Measurements from ENCODE around the gene ELSPBP1. TPM values are rescaled to one million over a fixed set of nuclear protein-coding genes. Genes with fewer than 3 reads are reported as not detected.

The ELSPBP1 gene
- total RNA-seq, 1 experiment from 2014 or later, result not detected

DNA sequence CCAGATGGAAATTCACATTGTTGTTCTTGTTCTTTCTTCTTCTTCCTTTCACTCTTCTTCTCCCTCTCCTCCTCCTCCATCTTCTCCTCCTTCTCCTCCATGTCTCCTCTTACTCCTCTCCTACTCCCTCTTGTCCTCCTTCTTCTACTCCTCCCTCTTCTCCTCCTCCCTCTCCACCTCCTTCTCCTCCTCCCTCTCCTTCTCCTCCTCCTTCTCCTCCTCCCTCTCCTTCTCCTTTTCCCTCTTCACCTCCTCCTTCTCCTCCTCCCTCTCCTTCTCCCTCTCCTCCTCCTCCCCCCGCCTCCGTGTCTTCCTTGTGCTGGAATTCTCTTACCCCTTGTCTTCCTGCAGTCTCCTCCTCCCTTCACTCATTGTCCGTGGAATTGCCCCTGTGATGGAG is 31.0 kb downstream of the ELSPBP1 start:
- no peaks in the 10 kb centered on the region for H3K9me3 ChIP-seq (ENCODE audit: low read length)
- H2AFZ ChIP-seq (ENCODE audit: low read length), result no peak overlapping the region
- no peak overlapping the region for H3K4me3 ChIP-seq (ENCODE audit: low read length)
- H3K4me1 ChIP-seq (ENCODE audit: low read length), result no peaks in the 10 kb centered on the region
- H3K79me2 ChIP-seq (ENCODE audit: low read length), result no peaks in the 10 kb centered on the region
- no peak overlapping the region for H3K27ac ChIP-seq (ENCODE audit: low read length)
- H3K27me3 ChIP-seq (ENCODE audit: low read length), result no peaks in the 10 kb centered on the region
- H4K20me1 ChIP-seq (ENCODE audit: insufficient read depth, low read depth, low read length), result no peaks in the 10 kb centered on the region
- H3K4me2 ChIP-seq (ENCODE audit: low read depth, low read length, poor library complexity, severe bottlenecking), result no peak overlapping the region
- H3K9me2 ChIP-seq (replicated peaks; ENCODE audit: insufficient read depth, low read length), result no peaks in the 10 kb centered on the region
- no peak overlapping the region for H3K9ac ChIP-seq (ENCODE audit: low read length)
- H3K36me3 ChIP-seq (ENCODE audit: insufficient read depth, low read length), result no peaks in the 10 kb centered on the region
- no peak for DNase-seq

DNA sequence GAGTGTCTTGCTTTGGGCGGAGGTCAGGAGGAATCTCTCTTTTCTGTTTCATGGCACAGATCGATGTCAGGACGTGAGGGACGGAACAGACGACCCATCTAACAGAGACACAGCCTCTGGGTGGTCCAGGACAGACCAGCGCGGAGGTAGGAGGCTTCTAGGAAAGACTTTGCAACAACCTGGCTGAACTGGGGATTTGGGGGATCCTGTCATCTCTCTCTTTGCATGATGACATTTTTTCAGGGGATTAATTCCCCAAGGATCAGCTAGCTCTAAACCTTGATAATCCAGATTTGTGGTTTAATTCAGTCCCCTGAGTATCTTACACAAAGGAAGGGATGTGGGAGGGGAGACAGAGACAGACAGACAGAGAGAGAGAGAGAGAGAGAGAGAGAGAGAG is 35.0 kb downstream of the ELSPBP1 start:
- no peak overlapping the region for H2AFZ ChIP-seq (ENCODE audit: low read length)
- H3K27ac ChIP-seq (ENCODE audit: low read length), result no peak overlapping the region
- H3K27me3 ChIP-seq (ENCODE audit: low read length), result no peaks in the 10 kb centered on the region
- H3K9me3 ChIP-seq (ENCODE audit: low read length), result no peaks in the 10 kb centered on the region
- no peaks in the 10 kb centered on the region for H4K20me1 ChIP-seq (ENCODE audit: insufficient read depth, low read depth, low read length)
- no peak overlapping the region for H3K9ac ChIP-seq (ENCODE audit: low read length)
- no peaks in the 10 kb centered on the region for H3K9me2 ChIP-seq (replicated peaks; ENCODE audit: insufficient read depth, low read length)
- H3K4me1 ChIP-seq (ENCODE audit: low read length), result no peaks in the 10 kb centered on the region
- H3K4me3 ChIP-seq (ENCODE audit: low read length), result no peak overlapping the region
- H3K79me2 ChIP-seq (ENCODE audit: low read length), result no peaks in the 10 kb centered on the region
- no peak overlapping the region for H3K4me2 ChIP-seq (ENCODE audit: low read depth, low read length, poor library complexity, severe bottlenecking)
- H3K36me3 ChIP-seq (ENCODE audit: insufficient read depth, low read length), result no peaks in the 10 kb centered on the region
- no peak for DNase-seq

DNA sequence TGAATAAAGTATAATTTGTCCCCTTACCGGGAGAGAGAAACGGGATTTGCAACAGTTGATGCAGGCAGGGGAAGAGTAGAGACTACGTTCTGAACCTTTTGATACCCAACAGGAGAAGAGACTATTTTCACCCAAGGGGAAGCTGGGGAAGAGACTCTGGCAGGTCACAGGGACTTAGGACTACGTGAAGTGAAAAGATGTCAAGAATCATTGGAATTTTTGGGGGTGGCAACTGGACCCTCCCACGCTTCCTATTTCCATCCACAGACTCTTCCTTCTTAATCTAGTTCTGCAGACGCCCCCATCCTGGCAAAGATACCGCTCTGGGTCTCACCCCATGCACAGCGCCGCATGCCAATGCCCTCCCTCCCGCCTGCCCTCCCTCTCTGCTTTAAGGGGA is 35.6 kb downstream of the ELSPBP1 start:
- DNase-seq, result no peak
- no peaks in the 10 kb centered on the region for H3K36me3 ChIP-seq (ENCODE audit: insufficient read depth, low read length)
- H2AFZ ChIP-seq (ENCODE audit: low read length), result no peak overlapping the region
- H3K9me2 ChIP-seq (replicated peaks; ENCODE audit: insufficient read depth, low read length), result no peaks in the 10 kb centered on the region
- H3K4me3 ChIP-seq (ENCODE audit: low read length), result no peak overlapping the region
- H3K9ac ChIP-seq (ENCODE audit: low read length), result no peak overlapping the region
- no peaks in the 10 kb centered on the region for H4K20me1 ChIP-seq (ENCODE audit: insufficient read depth, low read depth, low read length)
- no peaks in the 10 kb centered on the region for H3K79me2 ChIP-seq (ENCODE audit: low read length)
- H3K27me3 ChIP-seq (ENCODE audit: low read length), result no peaks in the 10 kb centered on the region
- no peaks in the 10 kb centered on the region for H3K4me1 ChIP-seq (ENCODE audit: low read length)
- no peak overlapping the region for H3K27ac ChIP-seq (ENCODE audit: low read length)
- no peaks in the 10 kb centered on the region for H3K9me3 ChIP-seq (ENCODE audit: low read length)
- no peak overlapping the region for H3K4me2 ChIP-seq (ENCODE audit: low read depth, low read length, poor library complexity, severe bottlenecking)

DNA sequence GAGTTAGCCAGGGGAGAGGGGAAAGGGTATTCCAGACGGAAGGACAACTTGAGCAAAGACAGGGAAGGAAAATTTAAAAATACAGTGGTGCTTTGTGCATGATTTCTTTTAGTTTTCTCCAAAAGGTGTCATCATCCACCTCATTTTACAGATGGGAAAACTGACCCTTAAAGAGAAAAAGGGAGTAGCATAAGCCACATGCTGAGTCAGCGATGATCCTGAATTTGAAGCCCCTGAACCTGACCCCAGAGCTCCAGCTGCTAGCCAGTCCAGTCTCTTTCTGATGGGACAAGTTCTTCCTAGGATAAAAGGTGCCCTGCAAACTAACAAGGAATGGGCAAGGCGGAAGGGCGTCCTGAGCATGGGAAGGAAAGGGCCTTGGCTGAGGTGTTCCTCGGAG is 39.2 kb downstream of the ELSPBP1 start:
- no peak overlapping the region for H2AFZ ChIP-seq (ENCODE audit: low read length)
- DNase-seq, result no peak
- no peak overlapping the region for H3K9ac ChIP-seq (ENCODE audit: low read length)

GRCh38 chr19:48036765-48037164 is 42.3 kb downstream of the ELSPBP1 start:
- no peaks in the 10 kb centered on the region for H4K20me1 ChIP-seq (ENCODE audit: insufficient read depth, low read depth, low read length)
- no peaks in the 10 kb centered on the region for H3K79me2 ChIP-seq (ENCODE audit: low read length)
- H3K4me2 ChIP-seq (ENCODE audit: low read depth, low read length, poor library complexity, severe bottlenecking), result no peak overlapping the region
- H3K4me1 ChIP-seq (ENCODE audit: low read length), result no peaks in the 10 kb centered on the region
- peaks cover 4% of the 10 kb centered on the region for H3K9me3 ChIP-seq (ENCODE audit: low read length)
- no peak overlapping the region for H3K4me3 ChIP-seq (ENCODE audit: low read length)
- H3K27ac ChIP-seq (ENCODE audit: low read length), result no peak overlapping the region
- no peak overlapping the region for H3K9ac ChIP-seq (ENCODE audit: low read length)
- H3K27me3 ChIP-seq (ENCODE audit: low read length), result no peaks in the 10 kb centered on the region
- no peak for DNase-seq
- no peak overlapping the region for H2AFZ ChIP-seq (ENCODE audit: low read length)
- no peaks in the 10 kb centered on the region for H3K36me3 ChIP-seq (ENCODE audit: insufficient read depth, low read length)
- no peaks in the 10 kb centered on the region for H3K9me2 ChIP-seq (replicated peaks; ENCODE audit: insufficient read depth, low read length)

More for the DNA sequence above, 39.2 kb downstream of the ELSPBP1 start:
- H3K27me3 ChIP-seq (ENCODE audit: low read length), result no peaks in the 10 kb centered on the region
- no peak overlapping the region for H3K4me2 ChIP-seq (ENCODE audit: low read depth, low read length, poor library complexity, severe bottlenecking)
- H3K79me2 ChIP-seq (ENCODE audit: low read length), result no peaks in the 10 kb centered on the region
- H3K4me1 ChIP-seq (ENCODE audit: low read length), result no peaks in the 10 kb centered on the region
- H3K9me2 ChIP-seq (replicated peaks; ENCODE audit: insufficient read depth, low read length), result no peaks in the 10 kb centered on the region
- no peaks in the 10 kb centered on the region for H4K20me1 ChIP-seq (ENCODE audit: insufficient read depth, low read depth, low read length)
- peaks cover 4% of the 10 kb centered on the region for H3K9me3 ChIP-seq (ENCODE audit: low read length)
- no peak overlapping the region for H3K27ac ChIP-seq (ENCODE audit: low read length)
- no peak overlapping the region for H3K4me3 ChIP-seq (ENCODE audit: low read length)
- H3K36me3 ChIP-seq (ENCODE audit: insufficient read depth, low read length), result no peaks in the 10 kb centered on the region

DNA sequence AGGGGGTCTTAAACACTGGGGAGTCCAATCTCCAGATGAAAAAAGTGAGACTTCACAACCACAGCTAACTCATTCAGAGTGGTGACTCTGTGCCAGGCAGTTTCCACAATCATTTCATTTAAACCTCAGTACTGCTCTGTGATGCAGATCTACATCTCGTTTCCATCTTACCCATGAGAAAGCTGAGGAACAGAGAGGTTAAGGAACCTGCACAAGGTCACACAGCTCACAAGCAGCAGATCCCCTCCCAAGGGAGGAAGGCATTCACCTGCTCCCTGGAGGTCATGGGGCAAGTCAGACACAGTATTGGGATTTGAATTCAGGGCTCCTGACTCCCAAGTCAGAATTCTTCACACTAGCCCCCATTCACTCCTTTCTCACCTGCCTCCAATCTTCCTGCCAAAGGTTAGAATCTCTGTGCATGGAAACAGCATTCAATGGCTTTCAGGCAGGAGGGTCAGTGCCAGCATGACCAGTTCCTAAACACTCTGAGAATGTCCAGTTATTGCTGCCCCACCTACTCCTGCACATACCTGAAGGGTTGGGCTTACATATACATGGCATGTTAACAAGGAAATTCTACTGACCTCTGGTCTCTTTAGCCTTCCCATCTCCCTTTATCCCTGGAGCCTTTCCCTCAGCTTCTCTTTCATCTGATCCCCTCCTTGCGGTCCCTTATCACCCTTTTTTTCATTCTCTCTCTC is 47.6 kb downstream of the ELSPBP1 start:
- no peak overlapping the region for H3K27ac ChIP-seq (ENCODE audit: low read length)
- no peaks in the 10 kb centered on the region for H3K27me3 ChIP-seq (ENCODE audit: low read length)
- H3K79me2 ChIP-seq (ENCODE audit: low read length), result no peaks in the 10 kb centered on the region
- no peaks in the 10 kb centered on the region for H4K20me1 ChIP-seq (ENCODE audit: insufficient read depth, low read depth, low read length)
- DNase-seq, result no peak
- peaks cover under 1% of the 10 kb centered on the region for H3K9me3 ChIP-seq (ENCODE audit: low read length)
- no peaks in the 10 kb centered on the region for H3K36me3 ChIP-seq (ENCODE audit: insufficient read depth, low read length)
- H3K4me3 ChIP-seq (ENCODE audit: low read length), result no peak overlapping the region
- H3K4me1 ChIP-seq (ENCODE audit: low read length), result no peaks in the 10 kb centered on the region
- H3K9me2 ChIP-seq (replicated peaks; ENCODE audit: insufficient read depth, low read length), result no peaks in the 10 kb centered on the region
- H2AFZ ChIP-seq (ENCODE audit: low read length), result no peak overlapping the region
- H3K9ac ChIP-seq (ENCODE audit: low read length), result no peak overlapping the region
- H3K4me2 ChIP-seq (ENCODE audit: low read depth, low read length, poor library complexity, severe bottlenecking), result no peak overlapping the region

- no peaks in the 10 kb centered on the region for H3K79me2 ChIP-seq (ENCODE audit: low read length)
- no peaks in the 10 kb centered on the region for H3K9me3 ChIP-seq (ENCODE audit: low read length)
- H3K9me2 ChIP-seq (replicated peaks; ENCODE audit: insufficient read depth, low read length), result no peaks in the 10 kb centered on the region
- no peak within 1 kb of the TSS for H2AFZ ChIP-seq (ENCODE audit: low read length)
- no peaks in the 10 kb centered on the region for H3K4me1 ChIP-seq (ENCODE audit: low read length)
- H3K27me3 ChIP-seq (ENCODE audit: low read length), result no peaks in the 10 kb centered on the region
- no peak within 1 kb of the TSS for H3K9ac ChIP-seq (ENCODE audit: low read length)
- H3K36me3 ChIP-seq (ENCODE audit: insufficient read depth, low read length), result no peaks in the 10 kb centered on the region
- no peaks in the 10 kb centered on the region for H4K20me1 ChIP-seq (ENCODE audit: insufficient read depth, low read depth, low read length)
- H3K4me3 ChIP-seq (ENCODE audit: low read length), result no peak within 1 kb of the TSS
- no peak within 1 kb of the TSS for H3K27ac ChIP-seq (ENCODE audit: low read length)
- H3K4me2 ChIP-seq (ENCODE audit: low read depth, low read length, poor library complexity, severe bottlenecking), result no peak within 1 kb of the TSS
- DNase-seq, result no peak
Observed at GRCh38 chr19:48043675-48044258, 49.3 kb downstream of the ELSPBP1 start, which contains the start of gene CABP5. TSS of gene CABP5 (minus strand) at chr19:48044079. CDS start at chr19:48043922, 157 bp downstream.

DNA sequence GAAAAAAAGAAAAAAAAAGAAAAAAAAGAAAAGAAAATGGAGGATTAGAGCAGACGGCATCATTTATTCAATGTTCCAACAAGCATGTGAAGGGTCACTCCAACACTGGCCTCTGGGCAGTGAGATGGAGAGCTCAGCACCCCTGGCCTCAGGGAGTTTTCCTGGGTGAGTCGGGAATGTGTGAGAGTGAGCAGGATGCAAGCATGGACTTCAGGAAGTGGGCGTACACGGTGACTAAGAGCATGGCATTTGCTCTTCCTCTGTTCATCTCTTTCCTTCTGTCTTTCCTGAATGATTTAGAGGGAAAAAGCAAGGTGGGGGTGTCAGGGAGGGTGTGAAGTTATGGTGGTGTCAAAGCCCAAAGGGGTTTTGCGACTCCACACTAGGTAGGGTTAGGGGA is 50.1 kb downstream of the ELSPBP1 start:
- H3K9me2 ChIP-seq (replicated peaks; ENCODE audit: insufficient read depth, low read length), result no peaks in the 10 kb centered on the region
- H3K9ac ChIP-seq (ENCODE audit: low read length), result no peak overlapping the region
- no peak overlapping the region for H3K27ac ChIP-seq (ENCODE audit: low read length)
- H3K36me3 ChIP-seq (ENCODE audit: insufficient read depth, low read length), result no peaks in the 10 kb centered on the region
- no peak overlapping the region for H3K4me3 ChIP-seq (ENCODE audit: low read length)
- H3K4me2 ChIP-seq (ENCODE audit: low read depth, low read length, poor library complexity, severe bottlenecking), result no peak overlapping the region
- H4K20me1 ChIP-seq (ENCODE audit: insufficient read depth, low read depth, low read length), result no peaks in the 10 kb centered on the region
- no peaks in the 10 kb centered on the region for H3K4me1 ChIP-seq (ENCODE audit: low read length)
- no peaks in the 10 kb centered on the region for H3K79me2 ChIP-seq (ENCODE audit: low read length)
- no peak overlapping the region for H2AFZ ChIP-seq (ENCODE audit: low read length)
- no peaks in the 10 kb centered on the region for H3K27me3 ChIP-seq (ENCODE audit: low read length)
- no peaks in the 10 kb centered on the region for H3K9me3 ChIP-seq (ENCODE audit: low read length)
- no peak for DNase-seq
